Measurements from ENCODE around the gene DHRSX.
"Not testable (repeated sequence)": the region's sequence is repeated elsewhere in the genome, so short reads cannot be mapped to it uniquely, and the experiment has no call there.

DHRSX gene

DNA sequence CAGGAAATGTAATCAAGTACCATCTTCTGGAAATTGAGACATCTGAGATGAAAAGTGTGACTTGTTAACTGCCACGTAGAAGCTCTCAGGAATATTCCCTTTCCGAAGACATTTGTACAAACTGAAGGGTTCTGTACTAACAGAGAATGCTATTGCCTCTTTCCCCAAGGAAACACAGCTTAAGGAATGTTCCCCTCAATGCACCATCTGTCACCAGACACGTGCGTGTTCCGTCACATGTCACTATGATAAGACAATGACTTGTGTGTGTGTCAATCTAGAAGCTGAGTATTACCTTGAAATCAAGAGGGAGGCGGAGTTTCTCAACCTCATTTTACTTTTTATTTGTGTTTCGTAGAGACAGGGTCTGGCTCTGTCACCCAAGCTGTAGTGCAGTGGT is 58.1 kb downstream of the DHRSX start:
- Histone ChIP-seq H3K4me3 (no peak overlapping the region), H3K27ac (no peak overlapping the region)

DNA sequence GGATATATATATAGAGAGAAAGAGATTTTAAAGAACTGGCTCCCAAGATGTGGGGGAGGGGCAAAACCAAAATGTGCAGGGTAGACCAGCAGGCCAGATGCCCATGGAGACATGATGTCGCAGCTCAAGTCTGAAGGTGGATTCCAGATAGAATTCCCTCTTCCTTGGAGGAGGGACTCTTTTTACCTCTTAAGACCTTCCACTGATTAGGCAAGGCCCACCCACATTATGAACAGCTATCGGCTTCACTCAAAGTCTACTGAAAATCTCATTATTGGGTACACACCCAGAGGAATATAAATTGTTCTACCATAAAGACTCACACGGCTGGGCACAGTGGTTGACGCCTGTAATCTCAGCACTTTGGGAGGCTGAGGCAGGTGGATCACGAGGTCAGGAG is 59.3 kb downstream of the DHRSX start:
- Histone ChIP-seq H3K4me3 (no peak overlapping the region), H3K27ac (no peak overlapping the region)

DNA sequence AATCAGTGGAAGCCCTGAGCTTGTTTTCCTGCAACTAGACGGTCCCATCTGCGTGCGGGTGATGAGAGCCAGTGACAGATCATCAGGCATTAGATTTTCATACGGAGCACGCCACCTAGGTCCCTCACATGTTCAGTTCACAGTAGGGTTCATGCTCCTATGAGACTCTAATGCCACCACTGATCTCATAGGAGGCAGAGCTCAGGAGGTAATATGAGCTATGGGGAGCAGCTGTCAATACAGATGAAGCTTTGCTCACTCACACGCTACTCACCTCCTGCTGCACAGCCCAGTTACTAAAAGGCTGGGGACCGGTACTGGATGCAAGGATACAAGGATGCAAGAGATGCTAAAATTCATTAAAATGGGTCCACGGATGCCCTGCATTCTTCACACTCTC is 61.2 kb downstream of the DHRSX start:
- no peak overlapping the region for H3K4me3 ChIP-seq
- no peak overlapping the region for H3K27ac ChIP-seq

DNA sequence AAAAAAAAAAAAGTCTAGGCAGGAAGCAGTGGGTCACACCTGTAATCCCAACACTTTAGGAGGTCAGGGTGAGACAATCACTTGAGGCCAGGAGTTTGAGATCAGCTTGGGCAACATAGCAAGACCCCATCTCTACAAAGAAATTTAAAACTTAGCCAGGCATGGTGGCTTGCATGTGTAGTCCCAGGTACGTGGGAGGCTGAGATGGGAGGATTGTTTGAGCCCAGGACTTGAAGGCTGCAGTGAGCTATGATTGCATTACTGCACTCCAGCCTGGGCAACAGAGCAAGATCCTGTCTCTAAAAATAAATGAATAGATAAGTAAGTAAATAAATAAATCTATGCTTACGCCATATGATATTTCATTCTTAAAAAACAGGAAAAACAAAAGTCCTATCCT is 65.3 kb downstream of the DHRSX start:
- Histone ChIP-seq H3K27ac (no peak overlapping the region), H3K4me3 (no peak overlapping the region)

DNA sequence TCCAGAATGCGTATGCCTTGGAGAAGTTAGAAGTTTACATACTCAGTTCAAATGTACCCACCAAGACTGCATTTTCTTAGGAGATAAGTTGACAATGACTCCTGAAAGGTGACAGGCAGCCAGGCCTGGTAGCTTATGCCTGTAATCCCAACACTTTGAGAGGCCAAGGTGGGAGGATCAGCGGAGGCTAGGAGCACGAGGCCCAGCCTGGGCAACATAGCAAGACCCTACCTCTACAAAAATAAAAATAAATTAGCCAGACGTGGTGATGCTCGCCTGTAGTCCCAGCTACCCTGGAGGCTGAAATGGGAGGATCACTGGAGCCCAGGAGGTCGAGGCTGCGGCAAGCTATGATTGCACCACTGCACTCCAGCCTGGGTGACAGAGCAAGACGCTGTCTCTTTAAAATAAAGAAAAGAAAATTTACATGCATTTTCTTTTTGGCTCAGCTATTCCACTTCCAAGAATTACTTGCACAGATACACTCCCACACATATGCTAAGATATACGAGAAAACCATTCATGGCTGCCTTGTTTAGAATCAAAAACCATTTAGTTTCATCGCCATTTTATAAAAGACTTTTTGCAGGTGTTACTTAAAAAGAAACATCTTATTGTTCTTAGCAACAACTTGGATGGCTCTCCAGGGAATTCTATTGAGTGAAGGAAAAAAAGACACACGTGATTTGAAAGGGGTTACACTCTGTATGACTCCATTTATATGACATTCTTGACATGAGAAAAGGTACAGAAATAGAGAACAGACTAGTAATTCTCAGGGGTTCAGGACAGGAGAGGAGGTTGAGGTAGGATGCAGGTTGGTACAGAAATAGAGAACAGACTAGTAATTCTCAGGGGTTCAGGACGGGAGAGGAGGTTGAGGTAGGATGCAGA is 66.3 kb downstream of the DHRSX start:
- Histone ChIP-seq H3K4me3 (no peak overlapping the region), H3K27ac (no peak overlapping the region)

DNA sequence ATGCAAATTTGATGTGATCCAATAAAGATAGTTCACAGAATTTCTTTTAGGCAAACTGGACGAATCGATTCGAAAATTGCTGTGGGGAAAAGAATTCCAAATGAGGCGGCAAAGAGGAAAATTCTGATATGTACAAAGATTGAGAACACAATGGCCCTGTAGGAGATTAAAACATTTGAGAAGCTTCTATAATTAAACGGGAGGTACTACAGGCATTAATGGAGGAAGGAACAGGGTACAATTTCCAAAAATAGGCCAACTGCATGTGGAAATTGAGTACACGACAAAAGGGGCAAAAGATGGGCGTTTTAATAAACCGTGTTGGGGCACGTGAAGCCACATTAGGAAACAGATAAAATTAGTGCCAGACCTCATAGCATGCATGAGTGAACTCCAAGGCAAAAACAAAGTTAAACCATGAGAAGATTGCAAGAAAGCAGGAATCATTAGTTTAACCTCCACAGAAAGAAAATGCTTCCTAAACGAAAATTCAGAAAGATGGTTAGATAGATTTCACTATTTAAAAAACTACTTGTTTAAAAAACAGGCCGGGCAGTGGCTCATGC is 68.4 kb downstream of the DHRSX start:
- no peak overlapping the region for H3K4me3 ChIP-seq

DNA sequence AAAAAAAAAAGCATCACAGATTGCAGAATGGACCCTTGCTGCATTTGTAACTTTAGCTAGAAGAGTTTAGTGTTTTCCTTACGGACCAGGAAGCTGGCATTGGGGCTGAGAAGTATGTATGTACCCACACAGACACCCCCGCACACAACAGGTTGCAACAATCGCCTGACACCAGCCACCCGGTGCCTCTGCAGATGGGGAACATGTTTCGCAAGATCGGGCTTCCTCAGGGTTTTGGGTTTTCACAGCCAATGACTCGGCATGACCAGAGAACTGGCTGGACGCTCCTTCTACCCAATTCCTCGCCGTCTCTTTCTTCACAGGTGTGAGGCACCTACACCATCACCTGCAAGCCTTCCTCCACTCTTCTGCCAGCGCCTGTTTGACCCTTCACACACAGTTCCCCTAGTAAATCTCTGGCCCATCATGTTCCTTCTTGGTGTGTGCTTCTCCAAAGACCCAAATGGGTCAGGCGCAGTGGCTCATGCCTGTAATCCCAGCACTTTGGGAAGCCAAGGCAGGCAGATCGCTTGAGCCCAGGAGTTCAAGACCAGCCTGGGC is 70.4 kb downstream of the DHRSX start:
- Histone ChIP-seq H3K27ac (no peak overlapping the region), H3K4me3 (no peak overlapping the region)

More for the DNA sequence above, 68.4 kb downstream of the DHRSX start:
- H3K27ac ChIP-seq: no peak overlapping the region

DNA sequence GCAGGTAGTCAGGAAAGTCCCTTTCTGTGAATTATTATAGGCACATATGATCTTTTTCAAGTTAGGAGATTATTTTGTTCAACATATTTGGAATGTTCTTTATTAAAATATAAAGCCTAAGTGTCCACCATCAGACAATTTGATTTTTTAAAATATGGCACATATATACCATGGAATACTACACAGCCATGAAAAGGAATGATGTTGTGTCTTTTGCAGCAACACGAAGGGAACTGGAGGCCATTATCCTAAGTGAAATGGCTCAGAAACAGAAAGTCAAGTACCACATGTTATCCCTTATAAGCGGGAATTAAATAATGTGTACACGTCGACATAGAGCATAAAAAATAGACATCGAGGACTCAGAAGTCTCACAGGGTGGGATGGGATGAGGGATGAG is 73.0 kb downstream of the DHRSX start:
- H3K27ac ChIP-seq: no peak overlapping the region
- H3K4me3 ChIP-seq: no peak overlapping the region

DNA sequence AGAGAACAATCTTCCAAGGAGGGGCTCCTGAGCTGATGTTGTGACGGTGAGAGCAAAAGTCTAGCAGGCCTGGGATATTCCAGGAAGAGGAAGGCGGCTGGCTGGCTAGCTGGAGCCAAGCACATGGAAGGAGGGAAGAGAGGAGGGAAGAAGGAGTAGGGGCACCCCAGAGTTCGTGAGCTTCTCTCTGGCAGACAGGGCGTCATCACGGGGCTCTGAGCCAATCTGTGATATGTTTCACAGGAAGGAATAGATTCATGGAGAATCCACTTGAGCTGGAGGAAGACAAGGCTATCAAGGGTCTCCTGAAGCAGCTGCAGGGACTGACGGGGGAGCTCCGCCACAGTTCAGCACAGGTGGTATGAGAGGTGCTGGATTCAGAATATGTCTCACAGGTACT is 73.6 kb downstream of the DHRSX start:
- Histone ChIP-seq H3K27ac (no peak overlapping the region), H3K4me3 (no peak overlapping the region)

DNA sequence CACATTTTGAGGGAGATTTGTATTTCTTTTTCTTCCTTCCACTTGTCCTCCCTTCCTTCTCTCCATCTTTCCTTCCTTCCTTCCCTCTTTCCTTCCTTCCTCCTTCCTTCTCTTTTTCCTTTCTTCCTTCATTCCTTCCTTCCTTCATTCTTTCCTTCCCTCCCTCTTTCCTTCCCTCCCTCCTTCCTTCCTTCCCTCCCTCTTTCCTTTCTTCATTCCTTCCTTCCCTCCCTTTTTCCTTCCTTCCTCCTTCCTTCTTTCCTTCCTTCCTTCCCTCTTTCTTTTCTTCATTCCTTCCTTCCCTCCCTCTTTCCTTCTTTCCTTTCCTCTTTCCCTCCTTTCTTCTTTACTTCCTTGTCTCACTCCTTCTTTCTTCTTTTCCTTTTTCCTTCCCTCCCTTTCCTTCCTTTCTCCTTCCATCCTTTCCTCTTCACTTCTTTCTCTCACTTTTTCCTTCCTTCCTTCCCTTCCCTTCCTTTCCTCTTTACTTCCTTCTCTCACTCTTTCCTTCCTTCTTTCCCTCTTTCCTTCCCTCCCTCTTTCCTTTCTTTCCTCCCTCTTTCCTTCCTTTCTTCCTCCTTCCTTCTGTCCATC is 74.4 kb downstream of the DHRSX start:
- Histone ChIP-seq H3K4me3 (no peak overlapping the region), H3K27ac (no peak overlapping the region)

DNA sequence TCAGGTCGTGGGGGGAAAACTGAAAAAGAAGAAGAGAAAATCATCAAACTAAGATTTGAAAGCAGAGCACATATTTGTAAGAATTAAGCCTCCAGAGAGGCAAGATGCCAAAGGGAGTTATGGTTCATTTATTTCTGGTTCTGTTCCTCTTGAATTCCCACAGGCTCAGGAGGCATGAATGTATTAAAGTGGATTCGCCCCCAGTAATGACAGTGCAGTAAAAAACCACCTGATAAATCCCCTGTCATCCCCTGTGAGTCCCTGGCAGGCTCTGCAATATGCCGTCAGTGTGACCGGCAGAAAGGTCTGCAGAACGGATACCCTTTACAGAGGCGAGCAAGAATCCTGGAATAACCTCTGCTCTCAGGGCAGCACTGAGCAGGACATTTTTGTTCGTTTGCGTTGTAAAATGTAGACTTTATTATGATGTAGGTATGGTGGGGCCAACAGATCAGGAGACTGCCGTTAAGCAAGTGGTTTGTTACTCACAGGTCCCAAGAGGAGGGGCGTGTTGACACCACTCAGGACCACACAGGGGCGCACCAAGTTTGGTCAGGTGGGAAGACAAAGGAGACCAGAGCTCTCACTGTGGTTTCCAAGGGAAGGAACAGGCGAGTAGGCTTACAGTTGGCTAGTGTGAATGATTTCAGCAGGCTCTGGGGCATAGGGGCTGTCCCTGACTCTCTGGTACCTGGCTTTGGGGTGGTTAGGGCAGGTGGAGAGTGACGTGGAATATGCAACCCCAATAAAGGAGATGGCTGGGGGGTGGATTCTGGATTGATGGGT is 75.3 kb downstream of the DHRSX start:
- Histone ChIP-seq H3K27ac (no peak overlapping the region), H3K4me3 (no peak overlapping the region)

DNA sequence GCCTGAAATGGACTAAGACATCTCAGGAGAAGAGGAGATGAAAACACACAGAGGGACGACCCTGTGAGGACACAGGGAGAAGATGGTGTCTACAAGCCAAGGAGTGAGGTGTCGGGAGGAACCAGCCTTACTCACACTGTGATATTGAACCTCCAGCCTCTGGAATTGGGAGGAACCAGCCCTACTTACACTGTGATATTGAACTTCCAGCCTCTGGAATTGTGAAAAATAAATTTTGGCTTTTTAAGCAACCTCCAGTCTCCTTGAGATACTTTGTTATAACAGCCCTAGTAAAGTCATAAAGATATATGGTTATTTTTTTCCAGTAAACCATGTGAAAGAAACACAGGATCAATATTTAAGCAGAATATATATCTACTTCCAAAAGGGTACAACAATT is 76.5 kb downstream of the DHRSX start:
- Histone ChIP-seq H3K4me3 (no peak overlapping the region), H3K27ac (no peak overlapping the region)

DNA sequence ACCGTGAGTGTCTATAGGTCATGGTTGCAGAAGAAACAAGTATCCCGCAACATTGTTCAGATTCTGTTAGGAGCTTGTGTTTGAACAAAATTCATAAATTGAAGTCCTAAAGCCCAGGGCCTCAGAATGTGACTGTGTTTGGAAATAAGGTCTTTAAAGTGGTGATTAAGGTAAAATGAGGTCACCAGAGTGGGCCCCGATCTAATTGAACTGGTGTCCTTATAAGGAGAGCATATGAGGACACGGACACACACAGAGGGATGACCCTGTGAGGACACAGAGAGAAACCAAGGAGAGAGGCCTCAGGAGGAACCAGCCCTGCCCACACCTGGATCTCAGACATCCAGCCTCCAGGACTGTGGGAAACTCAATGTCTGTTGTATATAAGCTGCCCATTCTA is 76.9 kb downstream of the DHRSX start:
- no peak overlapping the region for H3K4me3 ChIP-seq

DNA sequence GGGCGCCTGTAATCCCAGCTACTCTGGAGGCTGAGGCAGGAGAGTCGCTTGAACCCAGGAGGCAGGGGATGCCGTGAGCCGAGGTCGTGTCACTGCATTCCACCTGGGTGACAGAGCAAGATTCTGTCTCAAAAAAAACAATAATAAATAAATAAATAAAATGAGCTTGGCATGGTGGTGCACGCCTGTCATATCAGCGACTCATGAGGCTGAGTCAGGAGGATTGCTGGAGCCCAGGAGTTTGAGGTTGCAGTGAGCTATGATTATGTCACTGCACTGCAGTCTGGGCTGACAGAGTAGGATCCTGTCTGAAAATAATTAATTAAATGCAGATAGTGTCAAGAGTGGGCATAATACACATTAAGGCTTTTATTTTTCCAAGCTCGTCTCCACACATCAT is 77.5 kb downstream of the DHRSX start:
- no peak overlapping the region for H3K27ac ChIP-seq
- no peak overlapping the region for H3K4me3 ChIP-seq

More for the DNA sequence above, 76.9 kb downstream of the DHRSX start:
- no peak overlapping the region for H3K27ac ChIP-seq

DNA sequence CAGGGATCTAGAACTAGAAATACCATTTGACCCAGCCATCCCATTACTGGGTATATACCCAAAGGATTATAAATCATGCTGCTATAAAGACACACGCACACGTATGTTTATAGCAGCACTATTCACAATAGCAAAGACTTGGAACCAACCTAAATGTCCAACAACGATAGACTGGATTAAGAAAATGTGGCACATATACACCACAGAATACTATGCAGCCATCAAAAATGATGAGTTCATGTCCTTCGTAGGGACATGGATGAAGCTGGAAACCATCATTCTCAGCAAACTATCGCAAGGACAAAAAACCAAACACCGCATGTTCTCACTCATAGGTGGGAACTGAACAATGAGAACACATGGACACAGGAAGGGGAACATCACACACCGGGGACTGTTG is 81.4 kb downstream of the DHRSX start:
- not testable (repeated sequence) for H3K27ac ChIP-seq, H3K4me3 ChIP-seq

DNA sequence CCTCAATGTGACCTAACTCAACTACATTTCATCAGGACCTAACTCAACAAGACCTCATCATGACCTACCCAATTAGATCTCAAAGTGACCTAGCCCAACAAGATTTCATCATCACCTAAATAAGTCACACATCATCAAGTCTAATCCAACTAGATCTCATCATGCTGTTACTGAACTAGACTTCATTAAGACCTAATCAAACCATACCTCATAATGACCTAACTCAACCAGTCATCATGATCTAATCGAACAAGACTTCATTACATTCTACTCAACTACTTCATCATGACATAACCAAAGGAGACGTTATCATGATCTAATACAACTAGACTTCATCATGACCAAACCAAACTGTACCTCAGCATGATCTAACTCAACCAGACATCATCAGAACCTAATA is 82.8 kb downstream of the DHRSX start:
- no peak overlapping the region for H3K4me3 ChIP-seq

DNA sequence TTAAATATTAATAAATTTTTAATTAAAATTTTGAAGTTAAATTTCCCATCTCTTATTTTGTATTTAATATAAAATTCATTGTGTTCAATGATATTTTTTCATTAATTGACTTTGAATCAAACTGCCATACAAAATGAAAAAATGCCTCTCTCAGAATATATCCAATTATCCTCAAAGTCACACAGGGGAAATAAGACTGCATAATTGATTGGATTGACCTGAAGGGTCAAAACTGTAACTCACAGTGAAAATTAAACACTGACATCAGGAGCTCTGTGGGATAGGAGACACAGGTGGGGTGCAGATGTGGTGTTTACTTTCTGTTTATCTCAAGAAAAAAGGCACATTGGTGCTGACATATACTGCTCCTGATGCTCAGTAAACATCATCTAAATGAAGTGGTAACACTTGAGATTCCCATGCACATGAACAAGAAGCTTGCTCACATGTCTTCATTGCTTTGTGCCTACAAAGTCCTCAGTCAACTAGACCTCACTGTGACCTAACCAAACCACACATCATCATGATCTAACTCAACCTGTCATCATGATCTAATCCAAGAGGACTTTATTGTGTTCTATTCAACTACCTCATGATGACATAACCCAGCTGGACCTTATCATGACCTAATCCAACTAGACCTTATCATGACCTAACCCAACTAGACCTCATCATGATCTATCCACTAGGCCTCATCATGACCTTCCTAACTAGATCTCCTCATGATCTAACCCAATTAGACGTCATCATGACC is 83.7 kb downstream of the DHRSX start:
- H3K4me3 ChIP-seq: no peak overlapping the region
- no peak overlapping the region for H3K27ac ChIP-seq

More for the DNA sequence above, 82.8 kb downstream of the DHRSX start:
- no peak overlapping the region for H3K27ac ChIP-seq

DNA sequence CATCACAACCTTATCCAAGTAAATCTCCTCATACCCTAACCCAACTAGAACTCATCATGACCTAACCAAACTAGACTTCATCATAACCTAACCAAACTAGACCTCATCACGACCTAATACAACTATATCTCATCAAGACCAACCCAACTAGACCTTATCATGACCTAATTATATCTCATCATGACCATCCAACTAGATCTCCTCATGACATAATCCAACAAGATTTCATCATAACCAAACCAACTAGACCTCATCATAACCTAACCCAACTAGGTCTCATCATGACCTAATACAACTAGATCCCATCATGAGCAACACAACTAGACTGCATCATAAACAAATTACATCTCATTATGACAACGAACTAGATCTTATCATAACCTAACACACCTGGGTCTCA is 86.4 kb downstream of the DHRSX start:
- Histone ChIP-seq H3K4me3 (no peak overlapping the region), H3K27ac (no peak overlapping the region)

DNA sequence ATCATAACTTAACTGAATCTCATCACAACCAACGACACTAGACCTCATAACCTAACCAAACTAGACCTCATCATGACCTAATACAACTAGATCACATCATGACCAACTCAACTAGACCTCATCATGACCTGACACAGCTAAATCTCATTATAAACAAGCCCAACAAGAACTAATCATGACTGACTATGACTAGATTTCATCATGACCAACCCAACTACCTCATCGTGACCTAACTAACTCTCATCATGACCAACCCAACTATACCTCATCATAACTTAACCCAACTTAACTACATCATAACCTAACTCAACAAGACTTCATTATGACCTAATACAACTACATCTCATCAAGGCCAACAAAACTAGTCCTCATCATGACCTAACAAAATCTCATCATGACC is 86.8 kb downstream of the DHRSX start:
- no peak overlapping the region for H3K27ac ChIP-seq
- H3K4me3 ChIP-seq: no peak overlapping the region
